Erythroblast (primary cell): ENCODE data around the gene TNFRSF21.

Experiments used
- GATA1 ChIP-seq: IDR thresholded peaks from 2 replicates; pipeline ENCODE4 v1.6.1; 2011; ENCODE audit warnings: low read depth, mild to moderate bottlenecking, control low read depth, low read length, moderate library complexity
- POLR2A ChIP-seq: IDR thresholded peaks from 2 replicates; pipeline ENCODE4 v1.6.1; 2011; ENCODE audit warnings: mild to moderate bottlenecking, low read length

- TF ChIP-seq POLR2A (no peak), GATA1 (no peak)
These were observed 16.8 kb downstream of the TNFRSF21 start for GRCh38 chr6:47292944-47293343.
